Osteoblast (primary cell): ENCODE data around the gene FGFR4. TPM values are rescaled to one million over a fixed set of nuclear protein-coding genes. Genes with fewer than 3 reads are reported as not detected.

Experiments used
- DNase-seq: peaks from one replicate; pipeline ENCODE4 v3.0.0; 2011; ENCODE audit warnings: low spot score, mixed read lengths; ENCODE audit not compliant: insufficient read length; ENCODE audit errors: missing footprints
- H2AFZ ChIP-seq: 2 replicates; pipeline ENCODE4 v1.6.0; 2011; ENCODE audit warnings: mild to moderate bottlenecking, low read length
- H3K27ac ChIP-seq: 2 replicates; pipeline ENCODE4 v1.5.1; 2011; ENCODE audit warnings: mild to moderate bottlenecking, low read depth, low read length, moderate library complexity
- H3K27me3 ChIP-seq: 2 replicates; pipeline ENCODE4 v1.6.0; 2012; ENCODE audit warnings: mild to moderate bottlenecking, control low read depth, inconsistent platforms, low read length, moderate library complexity; ENCODE audit not compliant: insufficient read depth
- H3K36me3 ChIP-seq: 2 replicates; pipeline ENCODE4 v1.5.1; 2011; ENCODE audit warnings: mild to moderate bottlenecking, low read length, control low read depth, moderate library complexity; ENCODE audit not compliant: insufficient read depth
- H3K4me1 ChIP-seq: 2 replicates; pipeline ENCODE4 v1.5.1; 2011; ENCODE audit warnings: mild to moderate bottlenecking, low read length, control low read depth, moderate library complexity; ENCODE audit not compliant: insufficient read depth
- H3K4me2 ChIP-seq: 2 replicates; pipeline ENCODE4 v1.6.0; 2011; ENCODE audit warnings: mild to moderate bottlenecking, low read length; ENCODE audit not compliant: insufficient read depth
- H3K4me3 ChIP-seq: fragments of 200-600 bp; sonication (generic); 3 replicates; pipeline ENCODE4 v1.5.1; 2012; ENCODE audit warnings: mild to moderate bottlenecking, low read length, inconsistent platforms; ENCODE audit not compliant: insufficient read depth
- H3K79me2 ChIP-seq: 2 replicates; pipeline ENCODE4 v1.6.0; 2012; ENCODE audit warnings: mild to moderate bottlenecking, low read length, control low read depth, inconsistent platforms; ENCODE audit not compliant: insufficient read depth
- H3K9me3 ChIP-seq: 2 replicates; pipeline ENCODE4 v1.5.1; 2011; ENCODE audit warnings: low read depth, low read length, control low read depth
- H4K20me1 ChIP-seq: 2 replicates; pipeline ENCODE4 v1.6.0; 2012; ENCODE audit warnings: mild to moderate bottlenecking, low read length, control low read depth; ENCODE audit not compliant: insufficient read depth
- total RNA-seq: library from RNA; depleted of rRNA; stranded (reverse); fragments of >200 nt; gene quantifications from 2 replicates; pipeline ENCODE4 v1.2.3, GENCODE V29; 2012
- TF ChIP-seq, protein P1 (sequence below): IDR thresholded peaks from 2 replicates; pipeline ENCODE4 v1.5.1; 2011; ENCODE audit warnings: mild to moderate bottlenecking, low read depth, low read length, moderate library complexity; ENCODE audit errors: extremely low read depth

The FGFR4 gene
- total RNA-seq, 1 donor, result 1.1 TPM

GRCh38 chr5:177079606-177080005 lies 7.1 kb upstream of the FGFR4 start:
- H3K4me1 ChIP-seq, result no peaks in the 10 kb centered on the region
- TF ChIP-seq, protein P1, sequence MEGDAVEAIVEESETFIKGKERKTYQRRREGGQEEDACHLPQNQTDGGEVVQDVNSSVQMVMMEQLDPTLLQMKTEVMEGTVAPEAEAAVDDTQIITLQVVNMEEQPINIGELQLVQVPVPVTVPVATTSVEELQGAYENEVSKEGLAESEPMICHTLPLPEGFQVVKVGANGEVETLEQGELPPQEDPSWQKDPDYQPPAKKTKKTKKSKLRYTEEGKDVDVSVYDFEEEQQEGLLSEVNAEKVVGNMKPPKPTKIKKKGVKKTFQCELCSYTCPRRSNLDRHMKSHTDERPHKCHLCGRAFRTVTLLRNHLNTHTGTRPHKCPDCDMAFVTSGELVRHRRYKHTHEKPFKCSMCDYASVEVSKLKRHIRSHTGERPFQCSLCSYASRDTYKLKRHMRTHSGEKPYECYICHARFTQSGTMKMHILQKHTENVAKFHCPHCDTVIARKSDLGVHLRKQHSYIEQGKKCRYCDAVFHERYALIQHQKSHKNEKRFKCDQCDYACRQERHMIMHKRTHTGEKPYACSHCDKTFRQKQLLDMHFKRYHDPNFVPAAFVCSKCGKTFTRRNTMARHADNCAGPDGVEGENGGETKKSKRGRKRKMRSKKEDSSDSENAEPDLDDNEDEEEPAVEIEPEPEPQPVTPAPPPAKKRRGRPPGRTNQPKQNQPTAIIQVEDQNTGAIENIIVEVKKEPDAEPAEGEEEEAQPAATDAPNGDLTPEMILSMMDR, result no peak
- H3K27ac ChIP-seq, result no peak overlapping the region
- no peak overlapping the region for H3K4me3 ChIP-seq
- H4K20me1 ChIP-seq, result no peaks in the 10 kb centered on the region
- no peaks in the 10 kb centered on the region for H3K79me2 ChIP-seq
- no peak for DNase-seq
- H3K27me3 ChIP-seq, result peaks cover 38% of the 10 kb centered on the region
- H3K4me2 ChIP-seq, result no peak overlapping the region
- no peak overlapping the region for H2AFZ ChIP-seq
- no peaks in the 10 kb centered on the region for H3K9me3 ChIP-seq
- no peaks in the 10 kb centered on the region for H3K36me3 ChIP-seq

DNA sequence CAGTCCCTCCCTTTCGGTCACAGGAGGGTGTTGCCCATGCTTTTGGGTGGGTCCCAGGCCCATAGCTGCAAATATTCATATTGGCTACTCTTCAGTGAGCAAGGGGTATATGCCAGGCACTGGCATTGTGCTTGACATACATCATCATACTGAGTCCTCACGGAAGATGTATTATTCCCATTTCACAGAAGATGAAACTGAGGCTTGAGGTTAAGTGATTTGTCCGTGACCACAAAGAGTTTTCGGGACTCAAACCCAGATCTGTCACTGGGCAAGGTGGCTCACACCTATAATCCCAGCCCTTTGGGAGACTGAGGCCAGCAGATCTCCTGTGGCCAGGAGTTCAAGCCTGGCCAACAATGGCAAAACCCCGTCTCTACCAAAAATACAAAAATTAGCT lies 6.5 kb upstream of the FGFR4 start:
- Histone ChIP-seq H3K79me2 (no peaks in the 10 kb centered on the region), H4K20me1 (no peaks in the 10 kb centered on the region)

DNA sequence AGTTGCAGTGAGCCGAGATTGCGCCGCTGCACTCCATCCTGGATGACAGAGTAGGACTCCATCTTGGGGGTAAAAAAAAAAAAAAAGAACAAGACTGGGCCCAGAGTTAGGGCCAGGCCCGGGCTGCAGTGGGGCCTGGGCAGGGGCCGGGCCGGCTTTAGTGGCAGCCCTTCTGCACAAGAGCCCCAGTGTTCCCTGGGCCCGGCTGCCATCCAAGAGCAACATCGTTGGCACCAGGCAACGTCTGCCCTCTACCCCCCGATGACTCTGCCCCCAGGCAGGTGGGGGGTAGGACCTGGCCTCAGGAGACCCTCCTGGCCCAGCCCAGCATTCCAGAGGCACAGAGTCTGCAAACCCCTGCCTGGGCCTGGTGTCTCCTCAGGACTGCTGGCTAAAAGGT lies 4.9 kb upstream of the FGFR4 start:
- no peak overlapping the region for H3K27ac ChIP-seq
- no peaks in the 10 kb centered on the region for H3K79me2 ChIP-seq
- H3K9me3 ChIP-seq, result no peaks in the 10 kb centered on the region
- no peak for DNase-seq
- H3K36me3 ChIP-seq, result no peaks in the 10 kb centered on the region
- no peak overlapping the region for H2AFZ ChIP-seq
- peaks cover 1% of the 10 kb centered on the region for H3K4me1 ChIP-seq
- TF ChIP-seq, protein P1, result no peak
- H3K4me2 ChIP-seq, result no peak overlapping the region
- no peaks in the 10 kb centered on the region for H4K20me1 ChIP-seq
- no peak overlapping the region for H3K4me3 ChIP-seq
- H3K27me3 ChIP-seq, result peaks cover 38% of the 10 kb centered on the region

More for the DNA sequence above, 6.5 kb upstream of the FGFR4 start:
- TF ChIP-seq, protein P1, result no peak
- no peak overlapping the region for H3K27ac ChIP-seq
- DNase-seq, result no peak
- no peak overlapping the region for H3K4me3 ChIP-seq
- peaks cover 38% of the 10 kb centered on the region for H3K27me3 ChIP-seq
- H2AFZ ChIP-seq, result no peak overlapping the region
- no peak overlapping the region for H3K4me2 ChIP-seq
- no peaks in the 10 kb centered on the region for H3K4me1 ChIP-seq
- H3K36me3 ChIP-seq, result no peaks in the 10 kb centered on the region
- H3K9me3 ChIP-seq, result no peaks in the 10 kb centered on the region

- Histone ChIP-seq H3K36me3 (no peaks in the 10 kb centered on the region), H3K4me2 (no peak overlapping the region), H3K4me1 (peaks cover 3% of the 10 kb centered on the region), H3K9me3 (no peaks in the 10 kb centered on the region), H3K27ac (no peak overlapping the region), H3K4me3 (no peak overlapping the region), H3K27me3 (peaks cover 47% of the 10 kb centered on the region), H3K79me2 (no peaks in the 10 kb centered on the region), H2AFZ (no peak overlapping the region), H4K20me1 (no peaks in the 10 kb centered on the region)
- TF ChIP-seq, protein P1, result no peak
- peak; percentile 32 for DNase-seq
Observed at GRCh38 chr5:177083357-177083756, 3.4 kb upstream of the FGFR4 start.
